ENCODE results near the gene TMEM86B. TPM values are rescaled to one million over a fixed set of nuclear protein-coding genes. Genes with fewer than 3 reads are reported as not detected.

TMEM86B gene
- polyA plus RNA-seq, 1 of the 3 experiments (the other 2 are of a cell fraction) = 3.0 TPM

- TF ChIP-seq REST (IDR thresholded peaks at IDR 0.05; ENCODE audit: low read depth, low read length) (no peak), SMC3 (IDR thresholded peaks at IDR 0.05; ENCODE audit: low read depth, low read length) (no peak), MXI1 (IDR thresholded peaks at IDR 0.05; ENCODE audit: low read depth, low read length) (no peak), TEAD4 (IDR thresholded peaks at IDR 0.05; ENCODE audit: borderline replicate concordance, insufficient read depth) (no peak), EZH2phosphoT487 (IDR thresholded peaks at IDR 0.05; ENCODE audit: borderline replicate concordance, low read depth) (no peak), IRF3 (IDR thresholded peaks at IDR 0.05; ENCODE audit: low read depth, low read length) (no peak), RFX5 (IDR thresholded peaks at IDR 0.05; ENCODE audit: low read length) (no peak), CHD2 (IDR thresholded peaks at IDR 0.05; ENCODE audit: low read length, partially characterized antibody) (no peak), RAD21 (IDR thresholded peaks at IDR 0.05; ENCODE audit: low read length) (no peak), USF2 (IDR thresholded peaks at IDR 0.05; ENCODE audit: borderline replicate concordance, low read depth, low read length) (no peak), FOXJ3 (CRISPR knock-in tag; IDR thresholded peaks at IDR 0.05) (no peak), POLR2AphosphoS5 (IDR thresholded peaks at IDR 0.05; ENCODE audit: low read depth, low read length) (no peak)
Measured at GRCh38 chr19:55245236-55245904, 16.8 kb upstream of the TMEM86B start (continued).

- POLR2A ChIA-PET = no interaction called here
- peaks cover 0 to 22% of the 10 kb centered on the region in 2 experiments; a peak in 1 of 4 replicates for H3K4me1 ChIP-seq (ENCODE audit: control insufficient read depth in 1 of 2, insufficient read depth in 2 of 2, low read depth in 1 of 2, low read length in 1 of 2)
- H3K27me3 ChIP-seq (ENCODE audit: insufficient read depth) = no peaks in the 10 kb centered on the region
- DNase-seq = no peak
- 89% methylated on average over 10 of the region's 12 CpGs for WGBS (ENCODE audit: low lambda C conversion rate)
- peaks cover 11 to 47% of the 10 kb centered on the region in 2 experiments for H3K36me3 ChIP-seq (replicated peaks in 1 of 2; ENCODE audit: control insufficient read depth in 1 of 2, insufficient read depth in 2 of 2, low read length in 1 of 2)
- H3K9ac ChIP-seq = no peak overlapping the region
- no peak overlapping the region for H2AFZ ChIP-seq (ENCODE audit: low read depth)
- no peak for TF ChIP-seq SIN3A (IDR thresholded peaks at IDR 0.05; ENCODE audit: borderline replicate concordance, low read depth, low read length)
- TF ChIP-seq CHD2 (IDR thresholded peaks at IDR 0.05; ENCODE audit: low read length, partially characterized antibody) = no peak
- no peak for TF ChIP-seq FOXM1 (IDR thresholded peaks at IDR 0.05; ENCODE audit: low read depth)
- no peak for TF ChIP-seq TEAD4 (IDR thresholded peaks at IDR 0.05; ENCODE audit: borderline replicate concordance, insufficient read depth)
- H3K9me3 ChIP-seq = no peaks in the 10 kb centered on the region
- H3K9me2 ChIP-seq = no peaks in the 10 kb centered on the region
- no peak overlapping the region for H3K4me3 ChIP-seq (ENCODE audit: low read depth in 2 of 2, low read length in 1 of 2)
- peaks cover 28% of the 10 kb centered on the region for H4K20me1 ChIP-seq (ENCODE audit: insufficient read depth)
- no peak overlapping the region for H3K27ac ChIP-seq (ENCODE audit: low read depth in 2 of 2, low read length in 1 of 2)
- CTCF ChIA-PET = interaction anchor here (0.7 to 1.8 kb wide), 2 partner anchors 9 to 11 kb away, joined by 3 to 6 read pairs; no protein-coding TSS in a partner anchor
- no peak overlapping the region for H3K4me2 ChIP-seq
- peaks cover 21% of the 10 kb centered on the region for H3K79me2 ChIP-seq (ENCODE audit: insufficient read depth)
- H3F3A ChIP-seq (replicated peaks; ENCODE audit: insufficient read depth) = no peaks in the 10 kb centered on the region
Measured at GRCh38 chr19:55244004-55244680, 15.6 kb upstream of the TMEM86B start.
